ENCODE results near the gene OTUB1.
A peak's percentile ranks its signal among the peaks of the same experiment; 100 is the strongest.

Gene OTUB1

DNA sequence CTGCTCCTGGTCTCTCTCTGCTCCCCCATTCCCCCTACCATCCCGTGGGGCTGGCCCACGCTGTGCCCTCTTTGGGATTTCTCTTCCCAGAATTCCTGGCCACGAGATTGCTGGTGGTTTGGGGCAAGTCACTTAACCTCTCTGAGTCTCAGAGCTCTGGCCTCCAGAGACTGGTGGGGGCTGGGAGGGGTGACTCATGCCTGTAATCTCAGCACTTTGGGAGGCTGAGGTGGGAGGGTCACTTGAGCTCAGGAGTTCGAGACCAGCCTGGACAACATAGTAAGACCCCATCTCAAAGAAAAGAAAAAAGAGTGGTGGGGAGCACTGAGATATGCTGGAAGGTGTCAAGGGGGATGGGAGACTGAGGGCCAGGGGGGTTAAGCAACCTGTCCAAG, 18.3 kb downstream of the OTUB1 start:
- DNase-seq (ENCODE audit: low read depth, low spot score) = peak; percentile 53

DNA sequence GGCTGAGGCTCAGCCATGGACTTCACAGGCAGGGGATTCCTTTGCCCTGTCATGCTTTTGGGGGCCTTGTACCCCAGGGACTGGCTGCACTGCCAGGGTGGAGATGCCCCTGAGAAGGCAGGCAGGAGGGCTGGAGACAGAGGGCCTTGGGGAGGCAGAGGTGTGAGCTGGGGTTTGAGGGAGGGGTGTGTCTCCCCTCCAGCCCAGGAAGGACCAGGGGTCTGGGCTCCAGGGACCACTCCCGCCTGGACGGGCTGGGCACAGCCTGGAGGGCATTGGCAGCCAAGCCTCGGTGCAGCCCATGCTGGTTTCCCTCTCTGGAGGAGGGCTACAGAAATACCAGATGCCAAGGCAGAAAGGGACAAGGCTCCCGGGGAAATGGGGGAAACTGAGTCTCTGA, 19.5 kb downstream of the OTUB1 start:
- no peak for DNase-seq (ENCODE audit: low read depth, low spot score)

DNA sequence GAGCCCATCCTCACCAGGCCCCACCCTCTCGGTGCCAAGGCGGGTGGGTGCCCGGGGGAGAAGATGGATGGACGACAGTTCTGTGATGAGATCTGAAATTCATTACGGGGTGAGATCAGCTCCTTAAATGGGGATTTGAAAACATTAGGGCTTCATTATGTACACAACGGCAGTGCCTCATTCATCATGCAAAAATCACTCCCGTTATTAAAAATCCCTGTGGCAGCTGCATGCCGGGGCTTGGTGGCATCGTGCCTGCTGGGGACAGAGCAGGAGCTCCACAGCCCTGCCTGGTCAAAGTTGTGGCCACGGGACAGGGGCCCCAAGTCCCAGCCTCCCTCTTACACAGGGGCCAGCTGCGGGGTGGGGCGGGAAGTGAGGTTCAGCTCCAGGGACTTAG, 20.2 kb downstream of the OTUB1 start:
- DNase-seq (ENCODE audit: low read depth, low spot score) = no peak

DNA sequence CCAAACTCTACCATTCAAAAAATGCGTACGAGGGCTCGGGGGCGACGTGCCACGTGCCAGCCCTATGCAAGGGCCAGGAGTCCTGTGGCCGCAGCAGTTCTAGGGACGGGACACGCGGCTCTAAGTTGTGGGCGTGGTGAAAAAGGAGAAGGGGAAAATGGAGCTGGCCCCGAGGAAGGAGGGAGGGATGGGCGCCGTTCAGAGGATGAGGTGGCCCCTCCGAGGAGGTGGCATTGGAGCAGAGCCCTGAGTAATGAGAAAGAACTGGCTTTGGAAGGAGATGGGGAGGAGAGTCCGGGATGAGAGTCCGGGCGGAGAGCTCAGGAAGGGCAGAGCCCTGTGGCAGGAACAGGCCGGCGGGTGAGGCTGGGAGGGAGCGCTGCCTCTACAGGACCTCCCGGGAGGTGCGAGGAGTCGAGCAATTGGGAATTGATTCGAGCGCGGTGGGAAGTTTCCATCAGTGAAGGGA, 21.0 kb downstream of the OTUB1 start:
- peak; percentile 64 for DNase-seq (ENCODE audit: low read depth, low spot score)

DNA sequence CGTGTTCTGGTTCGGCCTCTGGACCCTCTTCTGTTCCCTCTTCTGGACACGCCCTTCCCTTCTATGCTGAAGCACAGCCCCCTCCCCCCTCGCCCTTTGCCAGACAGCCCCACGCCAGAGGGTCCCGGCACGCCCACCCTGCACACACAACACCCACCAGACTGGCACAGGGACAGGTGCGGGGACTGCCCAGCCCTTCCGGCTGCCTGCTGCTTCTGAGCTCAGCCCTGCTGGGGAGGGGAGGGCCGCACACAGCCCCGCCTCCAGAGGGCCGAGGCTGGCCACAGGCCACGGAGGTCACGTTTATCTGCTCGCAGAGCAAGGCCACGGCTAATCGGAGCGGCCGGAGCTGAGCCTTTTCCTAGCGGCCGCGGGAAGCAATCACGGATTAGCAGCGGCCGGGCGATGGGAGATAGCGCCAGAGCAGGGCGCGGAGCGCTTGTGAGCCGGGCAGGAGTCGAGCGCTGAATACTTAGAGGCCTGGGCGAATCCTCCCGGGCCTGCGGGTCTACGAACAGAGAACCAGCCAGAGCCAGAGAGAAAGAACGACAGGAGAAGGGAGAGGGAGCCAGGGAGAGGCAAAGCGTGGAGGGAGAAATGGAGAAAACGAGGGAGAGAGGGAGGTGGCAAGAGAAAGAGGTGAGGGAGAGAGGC, 21.5 kb downstream of the OTUB1 start:
- peak; percentile 61 for DNase-seq (ENCODE audit: low read depth, low spot score)

DNA sequence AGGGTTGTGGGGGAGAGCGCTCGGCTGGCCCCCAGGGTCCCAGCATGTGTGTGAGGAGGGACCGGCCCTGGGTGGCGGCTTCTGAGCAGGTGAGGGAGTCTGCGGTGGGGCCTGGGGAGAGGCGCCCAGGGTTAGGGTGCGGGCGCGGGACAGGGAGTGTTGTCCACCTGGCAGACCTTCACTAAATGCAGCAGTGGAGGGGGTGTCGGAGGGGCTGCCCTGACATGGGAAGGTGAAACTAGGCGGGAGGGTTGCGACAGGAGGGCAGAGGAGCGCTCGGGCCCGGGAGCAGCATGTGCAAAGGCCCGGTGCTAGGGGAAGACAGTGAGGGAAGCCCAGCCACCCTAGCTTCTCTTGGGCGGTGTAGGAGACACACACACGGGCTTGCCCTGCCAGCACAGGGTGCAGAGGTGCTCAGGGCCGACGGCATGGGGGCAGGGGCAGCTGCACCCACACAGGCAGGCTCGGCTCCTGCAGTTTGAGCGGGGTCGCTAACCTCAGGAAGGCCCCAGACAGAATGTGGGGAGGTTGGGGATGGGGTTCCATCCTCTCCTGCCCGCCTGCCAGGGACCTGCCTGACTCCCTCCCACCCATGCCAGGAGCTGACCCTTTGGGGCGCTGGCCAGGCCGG, 22.2 kb downstream of the OTUB1 start:
- DNase-seq (ENCODE audit: low read depth, low spot score) = no peak

DNA sequence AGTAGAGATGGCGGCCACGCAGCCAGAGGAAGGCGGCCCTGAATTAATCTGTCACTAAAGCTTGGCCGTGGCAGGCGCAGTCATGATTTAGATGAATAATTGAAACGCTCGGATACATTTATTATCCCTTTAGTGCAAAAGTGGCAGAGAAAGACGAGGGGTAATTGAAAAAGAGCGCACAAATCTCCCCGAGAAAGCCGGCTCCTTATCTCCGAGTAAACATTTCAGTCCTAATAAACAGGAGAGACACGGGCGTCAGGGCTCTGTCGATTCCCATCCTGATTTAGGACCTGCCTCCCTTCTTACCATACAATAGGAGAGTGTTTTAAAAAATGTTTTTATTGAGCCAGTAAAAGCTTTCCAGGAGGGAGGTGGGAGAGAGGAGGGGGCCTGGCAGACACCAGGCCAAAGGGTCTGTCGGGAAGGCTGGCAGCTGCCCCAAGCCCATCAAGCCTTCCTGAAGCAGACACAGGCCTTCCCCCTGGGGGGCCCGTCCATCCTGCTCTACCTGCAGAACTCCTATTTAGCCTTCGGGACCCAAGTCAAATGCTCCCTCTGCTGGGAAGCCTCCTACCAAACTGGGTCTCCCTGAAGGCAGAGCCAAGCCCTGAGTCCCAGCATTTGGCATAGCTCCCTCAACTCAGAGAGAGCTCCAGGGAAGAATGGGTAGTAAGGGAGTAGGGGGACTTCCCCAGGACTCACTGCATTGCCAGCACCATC, 22.8 kb downstream of the OTUB1 start:
- DNase-seq (ENCODE audit: low read depth, low spot score) = no peak

DNA sequence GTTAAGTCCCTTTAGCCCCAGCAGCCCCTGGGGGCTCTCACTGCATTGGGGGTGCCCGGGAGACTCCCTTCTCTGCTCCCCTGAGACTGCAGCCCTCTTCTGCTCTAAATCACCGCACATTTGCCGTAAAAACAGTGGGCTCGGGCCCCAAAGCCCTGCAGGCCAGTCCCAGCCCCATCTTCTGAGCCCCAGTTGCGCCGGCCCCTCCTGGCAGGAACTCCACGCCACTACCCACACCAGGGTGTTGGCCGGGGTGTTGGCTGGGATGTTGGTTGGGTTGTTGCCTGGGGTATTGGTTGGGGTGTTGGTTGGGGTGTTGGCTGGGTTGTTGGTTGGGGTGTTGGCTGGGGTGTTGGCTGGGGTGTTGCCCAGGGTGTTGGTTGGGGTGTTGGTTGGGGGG, 23.5 kb downstream of the OTUB1 start:
- no peak for DNase-seq (ENCODE audit: low read depth, low spot score)

DNA sequence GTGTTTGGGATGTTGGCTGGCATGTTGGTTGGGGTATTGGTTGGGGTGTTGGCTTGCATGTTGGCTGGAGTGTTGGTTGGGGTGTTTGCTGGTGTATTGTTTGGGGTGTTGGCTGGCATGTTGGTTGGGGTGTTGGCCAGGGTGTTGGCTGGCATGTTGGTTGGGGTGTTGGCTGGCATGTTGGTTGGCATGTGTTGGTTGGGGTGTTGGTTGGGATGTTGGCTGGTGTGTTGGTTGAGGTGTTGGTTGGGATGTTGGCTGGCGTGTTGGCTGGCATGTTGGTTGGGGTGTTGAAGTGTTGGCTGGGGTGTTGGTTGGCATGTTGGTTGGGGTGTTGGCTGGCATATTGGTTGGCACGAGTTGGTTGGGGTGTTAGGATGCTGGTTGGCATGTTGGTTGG, 24.5 kb downstream of the OTUB1 start:
- no peak for DNase-seq (ENCODE audit: low read depth, low spot score)

DNA sequence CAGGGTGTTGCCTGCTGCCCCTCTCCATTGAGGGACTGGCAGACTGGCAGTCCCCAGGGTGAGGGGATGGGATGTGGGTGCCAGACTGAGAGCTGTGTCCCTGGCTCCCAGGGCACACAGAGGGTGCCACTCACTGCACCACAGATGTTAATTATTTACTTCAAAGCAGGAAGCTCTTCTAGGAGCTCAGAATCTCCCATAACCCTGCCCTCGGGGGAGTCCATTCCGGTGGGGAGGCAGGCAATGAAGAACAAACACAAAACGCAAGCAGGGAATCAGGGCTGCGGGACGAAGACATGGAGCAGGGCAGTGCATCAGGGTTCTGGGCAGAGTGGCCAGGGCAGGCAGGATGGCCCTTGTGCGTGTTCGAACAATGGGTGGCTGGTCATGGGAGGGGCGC, 25.1 kb downstream of the OTUB1 start:
- no peak for DNase-seq (ENCODE audit: low read depth, low spot score)

DNA sequence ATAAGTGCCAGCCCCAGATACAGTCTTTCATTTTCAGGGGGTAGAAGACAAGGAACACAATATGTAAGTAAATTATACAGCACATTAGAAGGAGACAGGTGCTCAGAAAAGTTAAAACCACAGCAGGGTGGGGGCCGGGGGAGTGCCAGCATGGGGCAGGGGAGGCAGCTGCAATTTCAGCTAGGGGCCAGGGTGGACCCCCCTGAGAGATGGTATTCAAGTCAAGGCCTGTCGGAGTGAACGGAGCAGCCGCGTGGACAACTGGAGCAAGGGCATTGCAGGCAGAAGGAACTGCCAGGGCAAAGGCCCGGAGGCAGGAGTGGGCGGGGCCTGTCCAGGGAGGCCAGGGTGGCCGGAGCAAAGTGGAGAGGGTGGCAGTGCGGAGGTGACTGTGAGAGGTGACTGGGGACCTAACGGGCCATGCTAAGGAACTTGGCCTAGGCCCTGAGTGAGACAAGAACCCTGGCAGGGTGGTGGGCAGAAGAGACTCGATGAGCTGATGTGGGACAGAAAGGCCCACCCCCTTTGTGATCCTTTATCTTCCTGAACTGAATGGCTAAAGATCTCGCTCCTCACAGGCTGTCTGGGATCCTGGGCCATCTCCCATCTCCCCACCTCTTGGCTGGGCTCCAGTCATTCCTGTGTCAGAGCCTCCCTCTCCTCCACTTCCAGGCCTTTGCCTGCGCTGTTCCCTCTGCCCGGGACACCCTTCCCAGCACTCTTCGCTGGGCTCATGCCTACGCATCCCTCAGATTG, 27.1 kb downstream of the OTUB1 start:
- DNase-seq (ENCODE audit: low read depth, low spot score) = no peak

DNA sequence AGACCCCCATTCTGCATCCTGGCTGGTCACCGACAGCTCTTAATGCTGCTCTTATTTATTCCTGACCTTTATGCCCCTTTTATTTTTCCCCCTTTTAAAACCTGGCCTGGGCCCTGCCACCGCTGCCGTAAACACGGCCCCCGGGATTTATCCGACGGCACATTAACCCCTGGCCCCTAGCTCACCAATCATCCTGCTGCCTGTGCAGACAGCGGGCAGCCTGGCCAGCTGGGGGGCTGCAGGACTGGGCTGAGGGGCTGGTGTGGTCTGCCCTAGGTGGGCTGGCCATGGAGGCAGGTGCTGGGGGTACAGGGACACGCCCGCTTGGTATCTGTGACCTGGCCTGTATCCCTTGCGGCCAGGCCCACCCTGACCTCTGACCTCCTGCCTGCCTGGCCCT, 28.1 kb downstream of the OTUB1 start:
- no peak for DNase-seq (ENCODE audit: low read depth, low spot score)

DNA sequence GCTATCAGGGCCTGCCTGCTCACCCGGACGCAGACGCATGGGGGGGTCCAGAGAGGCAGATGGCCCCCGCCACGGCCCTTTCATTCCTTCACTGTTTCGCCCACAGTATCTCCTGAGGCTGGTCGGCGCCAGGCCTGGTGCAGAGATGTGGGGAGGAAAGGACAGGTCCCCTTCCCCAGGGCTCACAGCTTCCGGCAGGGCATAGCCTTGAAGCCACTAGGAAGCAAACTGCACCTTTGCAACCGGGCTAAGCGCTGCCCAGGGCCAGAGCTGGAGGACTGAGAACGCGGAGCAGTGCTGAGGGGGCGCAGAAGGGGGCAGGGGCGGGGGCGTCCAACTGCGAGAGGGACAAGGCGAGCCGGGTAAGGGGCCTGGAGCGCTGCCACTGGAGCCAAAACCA, 29.3 kb downstream of the OTUB1 start:
- DNase-seq (ENCODE audit: low read depth, low spot score) = no peak

DNA sequence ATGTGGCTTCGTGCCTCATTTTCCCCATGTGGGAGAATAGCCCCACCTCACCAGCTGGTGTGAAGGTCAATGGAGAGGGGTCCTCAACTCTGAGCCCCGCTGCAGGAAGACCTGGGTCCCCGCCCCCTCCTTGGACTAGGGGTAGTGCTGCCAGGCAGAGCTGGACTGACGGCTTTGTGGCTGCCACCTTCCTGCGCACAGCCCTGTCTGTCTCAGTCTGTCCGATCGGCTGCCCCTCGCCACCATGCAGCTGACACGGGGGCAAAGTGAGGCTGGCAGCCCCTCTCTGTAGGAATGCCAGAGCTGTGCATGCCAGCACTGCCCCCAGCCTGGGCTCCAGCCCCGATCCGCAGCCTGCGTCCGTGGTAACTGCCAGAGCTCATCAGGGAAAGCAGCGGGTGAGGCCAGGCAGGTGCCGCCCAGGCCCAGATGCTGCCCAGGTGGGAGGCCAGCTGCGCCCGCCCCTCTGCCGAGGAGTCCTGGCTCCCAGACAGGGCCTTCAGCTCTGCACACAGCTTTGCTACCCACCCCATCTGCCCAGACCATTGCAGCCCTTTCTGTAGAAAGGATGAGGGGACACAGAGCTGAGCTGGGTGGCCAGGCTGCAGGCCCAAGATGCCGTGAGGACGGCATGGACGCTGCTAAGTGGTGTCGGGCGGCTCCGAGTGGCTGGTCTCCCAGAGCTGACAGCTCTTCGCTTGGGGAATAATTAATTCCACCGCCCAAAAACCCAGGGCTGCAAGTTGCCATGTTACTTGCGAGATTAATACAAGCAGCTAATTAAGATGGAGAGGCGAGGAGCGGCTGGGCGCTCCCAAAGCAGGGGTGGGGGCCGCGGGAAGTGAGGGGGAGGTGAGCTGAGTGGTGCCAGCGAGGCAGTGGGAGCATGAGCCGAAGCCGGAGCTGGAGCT, 30.0 kb downstream of the OTUB1 start:
- no peak for DNase-seq (ENCODE audit: low read depth, low spot score)

DNA sequence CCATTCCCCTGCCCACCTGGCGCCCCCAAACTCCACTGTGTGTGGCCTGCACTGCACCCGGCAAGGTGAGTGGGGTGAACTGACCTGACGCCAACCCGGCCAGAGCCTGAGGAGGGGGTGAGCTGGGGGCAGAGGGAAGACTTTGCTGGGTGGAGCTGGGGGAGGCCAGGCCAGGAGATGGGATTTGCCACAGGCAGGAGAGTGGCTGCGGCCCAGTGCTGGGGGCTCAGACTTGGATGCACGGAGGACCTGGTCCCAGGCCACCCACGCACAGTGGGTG, 31.6 kb downstream of the OTUB1 start:
- no peak for DNase-seq (ENCODE audit: low read depth, low spot score)

DNA sequence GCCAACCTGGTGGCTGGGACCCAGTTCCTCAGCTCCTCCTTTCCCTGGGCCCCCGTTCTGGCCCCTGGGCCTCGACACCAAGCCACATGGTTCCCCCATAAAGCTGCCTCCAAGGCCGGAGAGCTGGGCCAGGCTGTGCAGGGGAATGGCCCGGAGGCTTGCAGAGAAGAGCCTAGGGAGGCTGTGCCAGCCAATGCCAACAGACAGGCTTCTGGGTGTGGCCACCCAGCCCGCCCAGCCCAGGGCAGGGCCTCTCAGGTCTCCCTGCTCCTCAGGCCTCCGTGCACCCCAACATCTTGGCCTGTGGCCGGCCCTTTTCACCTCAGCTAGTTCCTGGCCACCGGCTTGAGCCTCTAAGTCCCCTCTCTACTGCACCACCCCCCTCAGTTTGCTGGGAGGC, 32.1 kb downstream of the OTUB1 start:
- DNase-seq (ENCODE audit: low read depth, low spot score) = no peak

DNA sequence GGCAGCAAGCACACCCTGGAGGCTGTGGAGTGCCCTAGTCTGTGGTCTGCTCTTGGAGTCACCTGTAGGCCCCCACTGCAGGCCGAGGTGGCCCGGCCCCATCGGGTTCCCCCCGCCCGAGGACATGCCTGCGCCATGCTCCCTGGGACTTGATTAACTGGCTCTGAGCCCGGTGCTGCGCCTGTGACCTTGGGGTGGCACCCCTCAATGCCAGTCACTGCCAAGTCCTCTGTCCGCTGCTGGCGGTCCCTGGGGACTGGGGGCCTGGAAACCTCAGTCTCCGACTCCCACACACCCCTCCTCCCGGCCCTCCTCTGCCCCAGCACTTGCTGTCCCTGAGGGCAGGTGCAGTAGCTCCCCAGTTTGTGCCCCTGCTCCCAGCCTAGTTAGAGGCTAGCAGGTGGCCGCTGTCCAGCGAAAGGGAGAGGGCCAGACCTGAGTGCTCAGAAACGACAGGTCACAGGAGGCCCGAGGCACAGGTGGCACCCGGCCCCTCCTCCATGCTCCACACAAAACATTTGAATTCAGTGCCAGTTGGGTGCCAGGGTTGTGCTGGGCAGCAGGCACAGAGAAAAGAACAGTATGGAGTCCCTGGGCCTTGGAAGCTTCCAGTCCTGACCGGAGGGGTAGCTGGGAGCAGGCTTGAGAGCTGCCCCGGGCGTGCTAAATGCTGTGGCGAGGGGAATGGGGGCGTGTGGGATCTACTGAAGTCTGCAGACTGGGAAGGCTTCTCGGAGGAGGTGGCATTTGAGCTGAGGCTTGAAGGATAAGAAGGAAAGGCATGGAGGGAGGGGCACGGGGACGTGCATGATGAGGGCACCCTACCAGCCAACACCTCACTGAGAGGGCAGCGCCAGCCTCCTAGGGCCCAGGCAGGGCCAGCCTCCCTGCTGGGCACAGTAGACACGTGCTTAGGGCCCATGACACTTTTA, 33.1 kb downstream of the OTUB1 start:
- DNase-seq (ENCODE audit: low read depth, low spot score) = no peak

DNA sequence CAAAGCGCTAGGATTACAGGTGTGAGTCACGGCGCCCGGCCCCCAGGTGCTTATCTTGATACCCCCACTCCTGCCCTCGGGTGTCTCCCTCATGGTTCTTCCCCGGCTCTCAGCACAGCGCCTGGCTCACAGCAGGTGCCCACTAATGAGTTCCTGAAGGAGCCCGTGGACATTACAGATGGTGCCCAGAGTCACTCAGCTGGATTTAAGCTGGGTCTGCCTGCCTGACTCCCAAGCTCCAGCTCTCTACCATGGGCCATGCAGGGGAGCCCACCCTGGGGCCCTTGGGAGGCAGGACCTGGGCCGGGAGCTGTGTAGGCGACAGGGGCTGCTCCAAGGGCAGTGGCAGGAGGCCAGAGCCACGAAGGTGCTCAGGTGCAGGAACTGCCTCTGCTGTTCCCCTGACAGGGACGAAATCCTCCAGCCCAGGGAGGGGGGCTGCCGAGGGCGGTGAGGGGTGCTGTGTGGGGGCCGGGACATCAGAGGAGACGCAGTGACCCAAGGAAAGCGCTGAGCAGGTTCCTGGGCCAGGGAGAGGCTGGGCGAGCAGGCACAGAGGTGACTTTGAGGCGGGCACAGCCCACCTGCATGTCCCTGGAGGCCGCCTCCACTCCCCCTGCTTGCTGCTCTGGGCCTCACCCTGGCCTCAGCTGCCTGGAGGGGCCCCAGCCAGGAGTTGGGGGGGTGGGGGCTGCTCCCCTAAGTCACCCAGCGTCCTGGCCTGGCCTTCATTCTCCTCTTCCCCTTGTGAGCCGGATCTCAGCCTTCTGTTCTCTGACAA, 34.9 kb downstream of the OTUB1 start:
- DNase-seq (ENCODE audit: low read depth, low spot score) = no peak

DNA sequence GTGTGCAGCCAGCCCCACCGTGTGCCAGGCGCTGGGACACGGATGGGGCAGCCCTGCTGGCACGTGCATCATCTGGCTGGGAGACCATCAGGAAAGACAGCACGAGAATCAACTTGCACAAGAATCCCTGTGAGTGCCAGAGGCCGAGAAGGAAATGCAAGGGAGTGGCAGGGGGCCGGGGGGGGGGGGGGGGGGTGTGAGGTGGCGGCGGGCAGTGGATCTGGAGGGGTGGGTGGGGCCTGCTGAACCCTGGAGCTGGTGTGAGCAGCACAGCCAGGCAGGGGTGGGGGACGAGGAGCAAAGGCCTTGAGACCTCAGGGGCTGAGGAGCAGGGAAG, 35.5 kb downstream of the OTUB1 start:
- DNase-seq (ENCODE audit: low read depth, low spot score) = no peak
